HepG2 (cell line): ENCODE data around the gene UBL7. TPM values are rescaled to one million over a fixed set of nuclear protein-coding genes. Genes with fewer than 3 reads are reported as not detected.

Experiments
- ATF7-NPFF ChIP-seq: sonication (generic); formaldehyde crosslinking; IDR thresholded peaks from 2 replicates; pipeline ENCODE4 v1.8.1; 2023; ENCODE audit warnings: mild to moderate bottlenecking, low read depth, missing genetic modification reagents, moderate library complexity
- CENPX ChIP-seq: sonication (generic); formaldehyde crosslinking; IDR thresholded peaks from 2 replicates; pipeline ENCODE4 v1.9.0; 2021; ENCODE audit warnings: mild to moderate bottlenecking, missing genetic modification reagents, moderate library complexity
- CERS6 ChIP-seq: sonication (generic); formaldehyde crosslinking; IDR thresholded peaks from 2 replicates; pipeline ENCODE4 v1.5.0; 2020; ENCODE audit warnings: missing genetic modification reagents
- RAD21 ChIP-seq: fragments of 450-650 bp; formaldehyde crosslinking; IDR thresholded peaks from 2 replicates; pipeline ENCODE4 v1.5.0; 2020; ENCODE audit warnings: mild to moderate bottlenecking
- TAF1 ChIP-seq: sonication (generic); formaldehyde crosslinking; IDR thresholded peaks from 2 replicates; pipeline ENCODE4 v1.4.0; 2020; ENCODE audit warnings: missing genetic modification reagents
- TIGD3 ChIP-seq: sonication (generic); formaldehyde crosslinking; IDR thresholded peaks from 2 replicates; pipeline ENCODE4 v1.5.1; 2020; ENCODE audit warnings: mild to moderate bottlenecking, missing genetic modification reagents, borderline replicate concordance
- TP53 ChIP-seq: sonication (generic); formaldehyde crosslinking; conservative IDR thresholded peaks from 2 replicates; pipeline ENCODE4 v1.4.0; 2020; ENCODE audit warnings: missing genetic modification reagents
- U2AF2 ChIP-seq: fragments of 200-400 bp; formaldehyde crosslinking; IDR thresholded peaks from 2 replicates; pipeline ENCODE4 v1.6.1; 2017; ENCODE audit warnings: low read depth, mild to moderate bottlenecking, low read length
- ZBTB46 ChIP-seq: sonication (generic); formaldehyde crosslinking; IDR thresholded peaks from 2 replicates; pipeline ENCODE4 v1.4.0; 2020; ENCODE audit warnings: mild to moderate bottlenecking, missing genetic modification reagents, borderline replicate concordance
- ZNF329 ChIP-seq: sonication (generic); formaldehyde crosslinking; IDR thresholded peaks from 2 replicates; pipeline ENCODE4 v1.9.0; 2021; ENCODE audit warnings: low read depth, mild to moderate bottlenecking, missing genetic modification reagents
- ZNF354B ChIP-seq: sonication (generic); formaldehyde crosslinking; IDR thresholded peaks from 2 replicates; pipeline ENCODE4 v1.8.0; 2022; ENCODE audit warnings: mild to moderate bottlenecking, missing genetic modification reagents
- ZNF557 ChIP-seq: sonication (generic); formaldehyde crosslinking; IDR thresholded peaks from 2 replicates; pipeline ENCODE4 v1.4.0; 2020; ENCODE audit warnings: missing genetic modification reagents
- ZNF609 ChIP-seq: sonication (generic); formaldehyde crosslinking; IDR thresholded peaks from 2 replicates; pipeline ENCODE4 v1.4.0; 2020; ENCODE audit warnings: mild to moderate bottlenecking, missing genetic modification reagents, borderline replicate concordance
- ZZZ3 ChIP-seq: sonication (generic); formaldehyde crosslinking; IDR thresholded peaks from 2 replicates; pipeline ENCODE4 v1.4.0; 2020; ENCODE audit warnings: missing genetic modification reagents, mild to moderate bottlenecking, borderline replicate concordance
- polyA plus RNA-seq, 8 experiments: library from polyadenylated mRNA; depleted of rRNA in 3 of 8; stranded (reverse) in 7 of 8; unstranded in 1 of 8; fragments of >200 nt; fragmentation: Illumina TruSeq in 4 of 8; extraction: Trizol in 4 of 8; gene quantifications; 2 replicates each; pipeline versions ENCODE4 v1.2.1 to v1.2.3, GENCODE V29; 2011 to 2016; ENCODE audit warnings: low read depth in 4 of 8, missing spikeins in 1 of 8, mixed read lengths in 1 of 8; ENCODE audit not compliant: insufficient read depth in 1 of 8
- total RNA-seq, 5 experiments: library from RNA; depleted of rRNA; stranded (reverse); fragments of >200 nt; fragmentation: Illumina TruSeq; extraction: Trizol; gene quantifications; 2 replicates each; pipeline ENCODE4 v1.2.3, GENCODE V29; 2016; ENCODE audit warnings: low read depth in 1 of 5

The UBL7 gene
- total and polyA plus RNA-seq, 2 of the 13 experiments (the other 11 are each of a cell fraction or from before 2014, with no cell fraction given), result 55.0 to 63.5 TPM

- TF ChIP-seq ZBTB46 (CRISPR knock-in tag), result no peak
- peak; percentile 97 for TF ChIP-seq ZNF609
- no peak for TF ChIP-seq ATF7-NPFF (CRISPR knock-in tag)
- TF ChIP-seq ZNF354B, result no peak
- TF ChIP-seq TP53 (CRISPR knock-in tag), result no peak
- peak; percentile 13; the same call in 1 of the 2 replicates for TF ChIP-seq RAD21 (CRISPR knock-in tag)
- no peak for TF ChIP-seq TIGD3 (CRISPR knock-in tag)
- no peak for TF ChIP-seq U2AF2
- no peak for TF ChIP-seq ZZZ3 (CRISPR knock-in tag)
- no peak for TF ChIP-seq CENPX (CRISPR knock-in tag)
- no peak for TF ChIP-seq ZNF557 (CRISPR knock-in tag)
- TF ChIP-seq TAF1, result peak; percentile 44; the same call in 1 of the 2 replicates
- TF ChIP-seq CERS6 (CRISPR knock-in tag), result no peak
- TF ChIP-seq ZNF329 (CRISPR knock-in tag), result no peak
These were observed 17.7 kb downstream of the UBL7 start (continued) for GRCh38 chr15:74443100-74443909.
